Activated CD4-positive, alpha-beta T cell treated with anti-CD3 and anti-CD28 coated beads for 24 hours (primary cell): ENCODE results near the gene FAM90A26.
"Not testable (repeated sequence)": the region's sequence is repeated elsewhere in the genome, so short reads cannot be mapped to it uniquely, and the experiment has no call there.

Experiments used
- DNase-seq, 2 donors: peaks; one replicate each; pipeline ENCODE4 v3.0.0-alpha.2; 2020; ENCODE audit warnings: low read depth in 2 of 2

Gene FAM90A26

GRCh38 chr4:9169791-9170459 is at the start of gene FAM90A26:
Gene FAM90A26, plus strand, starts transcription at chr4:9170409. Its CDS starts 2,764 bp downstream, at chr4:9173173.
- DNase-seq: not testable (repeated sequence)

GRCh38 chr4:9122711-9123110 is 47.5 kb upstream of the FAM90A26 start:
- not testable (repeated sequence) for DNase-seq

- peak; percentile 13 to 14 for DNase-seq
Observed at GRCh38 chr4:9123572-9124007, 46.6 kb upstream of the FAM90A26 start.

- not testable (repeated sequence) for DNase-seq
Observed at GRCh38 chr4:9125601-9126161, 44.5 kb upstream of the FAM90A26 start.

- DNase-seq: not testable (repeated sequence)
Observed at GRCh38 chr4:9131420-9131819, 38.8 kb upstream of the FAM90A26 start.

GRCh38 chr4:9132849-9133248 is 37.4 kb upstream of the FAM90A26 start:
- DNase-seq: not testable (repeated sequence)

GRCh38 chr4:9134011-9134410 is 36.2 kb upstream of the FAM90A26 start:
- not testable (repeated sequence) for DNase-seq

GRCh38 chr4:9134556-9134955 is 35.7 kb upstream of the FAM90A26 start:
- not testable (repeated sequence) for DNase-seq

GRCh38 chr4:9141050-9141449 is 29.2 kb upstream of the FAM90A26 start:
- DNase-seq: not testable (repeated sequence)

GRCh38 chr4:9142786-9143185 is 27.4 kb upstream of the FAM90A26 start:
- DNase-seq: not testable (repeated sequence)

- no peak for DNase-seq
Observed at GRCh38 chr4:9143421-9144080, 26.7 kb upstream of the FAM90A26 start.

- no peak for DNase-seq
Observed at GRCh38 chr4:9146967-9147366, 23.2 kb upstream of the FAM90A26 start.

GRCh38 chr4:9147368-9147767 is 22.8 kb upstream of the FAM90A26 start:
- not testable (repeated sequence) for DNase-seq

GRCh38 chr4:9148611-9149409 is 21.4 kb upstream of the FAM90A26 start:
- DNase-seq: not testable (repeated sequence)

GRCh38 chr4:9151809-9152179 is 18.4 kb upstream of the FAM90A26 start:
- DNase-seq: not testable (repeated sequence)

- peak; percentile 93 to 94 for DNase-seq
Observed at GRCh38 chr4:9152180-9153007, 17.8 kb upstream of the FAM90A26 start.

GRCh38 chr4:9153008-9153570 is 17.1 kb upstream of the FAM90A26 start:
- DNase-seq: peak; percentile 92 to 94

- not testable (repeated sequence) for DNase-seq
Observed at GRCh38 chr4:9153571-9154157, 16.5 kb upstream of the FAM90A26 start.

- not testable (repeated sequence) for DNase-seq
Observed at GRCh38 chr4:9155101-9155886, 14.9 kb upstream of the FAM90A26 start.
